ENCODE measurements around the gene ATXN10. TPM values are rescaled to one million over a fixed set of nuclear protein-coding genes. Genes with fewer than 3 reads are reported as not detected.

ATXN10 gene
- total RNA-seq, 3 donors from 2014 or later = 59.9 to 136 (median 66.8) TPM

DNA sequence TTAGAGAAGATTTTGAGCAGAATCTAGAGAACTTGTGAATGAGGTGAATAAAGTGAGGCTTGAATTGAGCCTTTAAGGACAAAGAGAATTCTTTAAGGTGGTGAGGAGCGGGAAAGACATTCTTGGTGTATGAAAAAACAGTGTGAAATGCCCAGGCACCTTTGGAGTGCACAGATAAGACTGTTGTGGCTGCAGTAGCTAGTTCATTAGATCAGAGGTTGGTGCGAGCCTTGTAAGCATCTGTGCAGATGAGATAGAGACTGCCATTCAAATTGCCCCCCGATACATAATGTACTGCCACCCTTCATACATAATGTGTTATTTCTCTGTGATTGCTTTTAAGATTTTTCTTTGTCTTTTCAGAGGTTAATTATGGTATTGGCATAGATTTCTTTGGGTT is 31.3 kb downstream of the ATXN10 start:
- Histone ChIP-seq H3K9me3 (no peaks in the 10 kb centered on the region), H3K36me3 (ENCODE audit: low read depth) (no peaks in the 10 kb centered on the region), H3K4me3 (no peak overlapping the region), H3K4me1 (ENCODE audit: low read depth) (no peaks in the 10 kb centered on the region)
- DNase-seq (no peak), ATAC-seq (no peak)
- TF ChIP-seq, protein P1, sequence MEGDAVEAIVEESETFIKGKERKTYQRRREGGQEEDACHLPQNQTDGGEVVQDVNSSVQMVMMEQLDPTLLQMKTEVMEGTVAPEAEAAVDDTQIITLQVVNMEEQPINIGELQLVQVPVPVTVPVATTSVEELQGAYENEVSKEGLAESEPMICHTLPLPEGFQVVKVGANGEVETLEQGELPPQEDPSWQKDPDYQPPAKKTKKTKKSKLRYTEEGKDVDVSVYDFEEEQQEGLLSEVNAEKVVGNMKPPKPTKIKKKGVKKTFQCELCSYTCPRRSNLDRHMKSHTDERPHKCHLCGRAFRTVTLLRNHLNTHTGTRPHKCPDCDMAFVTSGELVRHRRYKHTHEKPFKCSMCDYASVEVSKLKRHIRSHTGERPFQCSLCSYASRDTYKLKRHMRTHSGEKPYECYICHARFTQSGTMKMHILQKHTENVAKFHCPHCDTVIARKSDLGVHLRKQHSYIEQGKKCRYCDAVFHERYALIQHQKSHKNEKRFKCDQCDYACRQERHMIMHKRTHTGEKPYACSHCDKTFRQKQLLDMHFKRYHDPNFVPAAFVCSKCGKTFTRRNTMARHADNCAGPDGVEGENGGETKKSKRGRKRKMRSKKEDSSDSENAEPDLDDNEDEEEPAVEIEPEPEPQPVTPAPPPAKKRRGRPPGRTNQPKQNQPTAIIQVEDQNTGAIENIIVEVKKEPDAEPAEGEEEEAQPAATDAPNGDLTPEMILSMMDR (IDR thresholded peaks at IDR 0.05) = no peak
- intact Hi-C loops (cut with DNase I, micrococcal nuclease) = no loop called here

DNA sequence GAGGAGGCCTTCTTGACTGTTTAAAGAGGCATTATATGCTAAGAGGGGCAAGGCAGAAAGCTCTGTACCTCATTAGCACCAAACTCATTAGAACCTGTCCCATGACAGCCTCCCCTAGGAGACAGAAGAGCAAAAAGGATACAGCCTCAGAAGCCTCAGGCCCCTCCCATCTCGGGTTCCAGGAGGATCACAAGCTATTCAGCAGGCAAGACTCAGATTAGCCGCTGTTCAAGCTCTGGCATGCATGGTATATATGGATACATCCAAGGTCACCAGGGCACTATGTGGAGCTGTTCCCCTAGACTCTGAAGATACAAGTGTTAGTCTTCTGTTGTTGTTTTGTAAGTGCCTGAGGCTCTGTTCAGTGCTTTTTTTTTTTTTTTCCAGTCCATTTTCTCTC is 32.1 kb downstream of the ATXN10 start:
- H3K4me1 ChIP-seq (ENCODE audit: low read depth) = no peaks in the 10 kb centered on the region
- intact Hi-C loops (cut with DNase I, micrococcal nuclease) = no loop called here
- no peak for ATAC-seq
- no peaks in the 10 kb centered on the region for H3K36me3 ChIP-seq (ENCODE audit: low read depth)
- H3K4me3 ChIP-seq = no peak overlapping the region
- TF ChIP-seq, protein P1 (IDR thresholded peaks at IDR 0.05) = no peak
- no peaks in the 10 kb centered on the region for H3K9me3 ChIP-seq
- DNase-seq = no peak

DNA sequence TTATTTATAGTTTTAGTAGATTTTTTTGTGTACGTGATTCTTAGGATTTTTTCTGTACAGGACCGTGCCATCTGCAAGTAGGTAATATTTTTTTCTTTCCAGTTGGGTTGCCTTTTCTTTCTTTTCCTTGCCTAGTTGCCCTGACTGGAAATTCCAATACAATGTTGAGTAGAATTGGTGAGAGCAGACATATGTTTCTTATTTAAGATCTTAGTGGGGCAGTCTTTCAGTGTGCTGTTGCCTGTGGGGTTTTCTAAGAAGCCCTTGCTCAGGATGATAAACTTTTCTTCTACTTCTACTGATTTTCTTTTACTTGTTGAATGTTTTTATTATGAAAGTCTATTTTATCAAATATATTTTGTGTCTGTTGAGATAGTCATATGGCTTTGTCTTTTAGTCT is 33.0 kb downstream of the ATXN10 start:
- DNase-seq (no peak), ATAC-seq (no peak)
- H3K9me3 ChIP-seq = no peaks in the 10 kb centered on the region
- H3K4me1 ChIP-seq (ENCODE audit: low read depth) = no peaks in the 10 kb centered on the region
- H3K36me3 ChIP-seq (ENCODE audit: low read depth) = no peaks in the 10 kb centered on the region
- intact Hi-C loops (cut with DNase I, micrococcal nuclease) = no loop called here
- TF ChIP-seq, protein P1 (IDR thresholded peaks at IDR 0.05) = no peak
- H3K4me3 ChIP-seq = no peak overlapping the region

DNA sequence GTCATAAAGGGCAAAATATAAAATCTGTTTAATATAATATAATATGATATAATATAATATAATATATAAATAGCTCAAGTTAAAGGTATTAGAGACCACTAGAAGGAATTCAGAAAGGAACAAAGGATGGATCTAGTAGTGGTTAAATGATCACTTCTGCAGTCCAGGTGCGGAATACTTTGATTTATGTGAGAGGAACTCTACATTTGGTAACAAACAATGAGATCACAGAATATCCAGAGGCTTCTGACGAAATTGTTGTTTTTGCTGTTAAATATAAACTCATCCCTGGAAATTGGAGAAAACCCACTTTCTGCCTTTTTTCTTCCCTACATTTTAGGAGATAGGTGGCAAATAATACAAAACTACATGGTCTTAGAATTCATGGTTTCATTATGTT is 36.0 kb downstream of the ATXN10 start:
- Histone ChIP-seq H3K4me3 (no peak overlapping the region), H3K36me3 (ENCODE audit: low read depth) (no peaks in the 10 kb centered on the region), H3K4me1 (ENCODE audit: low read depth) (no peaks in the 10 kb centered on the region), H3K9me3 (no peaks in the 10 kb centered on the region)
- ATAC-seq (no peak), DNase-seq (no peak)
- intact Hi-C loops (cut with DNase I, micrococcal nuclease) = no loop called here
- TF ChIP-seq, protein P1 (IDR thresholded peaks at IDR 0.05) = no peak

DNA sequence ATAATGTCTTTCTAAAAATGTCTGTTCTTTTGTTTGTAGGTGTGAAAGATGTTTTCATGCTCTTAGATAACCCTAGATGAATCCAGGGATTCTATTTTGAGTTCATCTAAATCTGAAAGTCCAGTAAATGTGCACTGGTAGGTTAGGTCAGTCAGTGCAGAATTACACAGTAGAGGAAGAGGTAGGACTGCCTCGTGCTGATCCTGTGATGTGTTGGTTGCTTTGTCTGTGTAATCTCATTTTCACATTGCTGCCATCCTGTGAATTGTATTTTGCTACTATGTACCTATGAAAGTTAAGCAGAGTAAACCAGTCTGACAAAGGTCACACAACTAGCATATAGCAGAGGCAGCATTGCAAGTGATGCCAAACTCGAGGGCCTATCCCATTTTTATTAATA is 36.5 kb downstream of the ATXN10 start:
- ATAC-seq (no peak), DNase-seq (no peak)
- Histone ChIP-seq H3K4me1 (ENCODE audit: low read depth) (no peaks in the 10 kb centered on the region), H3K4me3 (no peak overlapping the region), H3K36me3 (ENCODE audit: low read depth) (no peaks in the 10 kb centered on the region), H3K9me3 (no peaks in the 10 kb centered on the region)
- TF ChIP-seq, protein P1 (IDR thresholded peaks at IDR 0.05) = no peak
- intact Hi-C loops (cut with DNase I, micrococcal nuclease) = no loop called here

DNA sequence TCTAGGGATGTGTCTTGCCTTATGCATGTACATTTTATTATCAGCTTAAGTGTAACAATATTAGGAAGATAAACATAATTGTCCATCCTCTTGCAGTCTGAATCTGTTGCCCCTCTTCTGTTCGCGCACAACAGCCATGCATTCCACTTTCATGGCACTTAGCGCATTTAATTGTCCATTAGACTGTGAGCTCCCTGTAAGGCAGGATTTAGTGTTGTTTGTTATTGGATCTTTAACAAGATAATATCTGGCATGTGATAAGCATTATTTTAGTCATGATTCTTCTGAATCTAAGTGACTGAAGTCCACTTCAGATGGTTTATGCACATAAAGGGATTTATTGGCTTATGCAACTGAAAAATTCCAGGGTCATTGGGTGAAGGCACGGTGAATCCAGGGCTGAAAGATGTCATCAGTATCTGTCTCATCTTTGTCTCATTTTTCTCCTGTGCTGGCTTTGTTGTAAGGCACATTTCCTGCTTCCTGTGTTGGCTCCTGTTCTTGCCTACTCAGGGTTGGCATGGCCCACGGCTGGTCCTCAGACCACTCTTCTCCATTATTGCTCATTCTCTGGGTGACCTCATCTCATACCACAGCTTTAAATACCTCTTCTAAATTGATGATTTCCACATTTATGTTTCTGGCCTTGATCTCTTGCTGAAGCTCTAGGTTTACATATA is 37.6 kb downstream of the ATXN10 start:
- H3K4me3 ChIP-seq = no peak overlapping the region
- no peaks in the 10 kb centered on the region for H3K4me1 ChIP-seq (ENCODE audit: low read depth)
- intact Hi-C loops (cut with DNase I, micrococcal nuclease) = no loop called here
- no peak for DNase-seq
- TF ChIP-seq, protein P1 (IDR thresholded peaks at IDR 0.05) = no peak
- no peaks in the 10 kb centered on the region for H3K36me3 ChIP-seq (ENCODE audit: low read depth)
- no peak for ATAC-seq
- H3K9me3 ChIP-seq = no peaks in the 10 kb centered on the region
